Stomach smooth muscle (tissue), 2 donors: ENCODE measurements around the gene NEDD4.
"Not testable (repeated sequence)": the region's sequence is repeated elsewhere in the genome, so short reads cannot be mapped to it uniquely, and the experiment has no call there.

Experiments
- H3K27ac ChIP-seq: one replicate; pipeline ENCODE4 v1.7.0; 2013; ENCODE audit warnings: mild to moderate bottlenecking, low read length, inconsistent platforms
- H3K27me3 ChIP-seq, 2 donors: one replicate each; pipeline ENCODE4 v1.7.0; 2013; ENCODE audit warnings: low read length in 2 of 2; ENCODE audit not compliant: insufficient read depth in 2 of 2, control insufficient read depth in 1 of 2
- H3K36me3 ChIP-seq, 2 donors: one replicate each; pipeline ENCODE4 v1.7.0; 2013; ENCODE audit warnings: low read length in 2 of 2; ENCODE audit not compliant: control insufficient read depth in 2 of 2, insufficient read depth in 2 of 2
- H3K4me1 ChIP-seq: one replicate; pipeline ENCODE4 v1.7.0; 2013; ENCODE audit warnings: low read length; ENCODE audit not compliant: control insufficient read depth, insufficient read depth
- H3K4me3 ChIP-seq, 2 donors: one replicate each; pipeline ENCODE4 v1.7.0; 2013; ENCODE audit warnings: low read length in 2 of 2
- H3K9ac ChIP-seq, 2 donors: one replicate each; pipeline ENCODE4 v1.7.0; 2013; ENCODE audit warnings: low read length in 2 of 2, mild to moderate bottlenecking in 1 of 2
- H3K9me3 ChIP-seq, 2 donors: one replicate each; pipeline ENCODE4 v1.7.0; 2013; ENCODE audit warnings: low read length in 2 of 2; ENCODE audit not compliant: control insufficient read depth in 2 of 2
- donor health status: healthy.
- donor health status: Pancreatic carcinoma.

NEDD4 gene

DNA sequence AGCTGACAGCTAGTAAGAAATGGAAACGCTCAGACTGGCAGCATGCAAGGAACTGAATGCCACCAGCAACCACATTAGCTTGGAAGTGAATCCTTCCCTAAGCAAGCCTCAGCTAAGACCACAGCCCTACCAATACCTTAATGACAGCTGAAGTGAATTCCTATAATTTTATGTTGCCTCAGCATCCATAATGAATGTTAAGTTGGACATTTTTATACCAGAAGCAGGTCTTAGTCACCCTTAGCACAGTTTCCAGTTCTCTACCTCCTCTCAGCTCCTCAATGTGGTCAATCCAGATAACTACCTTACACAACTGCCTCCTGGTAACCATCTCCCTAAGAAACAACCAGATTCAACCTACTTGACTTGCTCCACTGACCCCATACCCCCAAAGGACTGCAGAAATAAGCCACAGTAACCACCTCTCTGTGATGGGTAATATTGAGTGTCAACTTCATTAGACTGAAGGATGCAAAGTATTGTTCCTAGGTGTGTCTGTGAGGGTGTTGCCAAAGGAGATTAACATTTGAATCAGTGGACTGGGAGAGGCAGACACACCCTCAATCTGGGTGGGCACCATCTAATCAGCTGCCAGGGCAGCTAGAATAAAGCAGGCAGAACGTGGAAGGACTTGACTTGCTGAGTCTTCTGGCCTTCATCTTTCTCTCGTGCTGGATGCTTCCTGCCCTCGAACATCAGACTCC, 33.5 kb downstream of the NEDD4 start:
- Histone ChIP-seq H3K27me3 (no peaks in the 10 kb centered on the region), H3K9ac (no peak overlapping the region), H3K4me3 (no peak overlapping the region), H3K9me3 (no peaks in the 10 kb centered on the region), H3K27ac (no peak overlapping the region), H3K36me3 (no peaks in the 10 kb centered on the region), H3K4me1 (no peaks in the 10 kb centered on the region)

GRCh38 chr15:55958349-55958748, 35.1 kb downstream of the NEDD4 start:
- Histone ChIP-seq H3K27me3 (no peaks in the 10 kb centered on the region), H3K9me3 (no peaks in the 10 kb centered on the region), H3K36me3 (no peaks in the 10 kb centered on the region), H3K27ac (no peak overlapping the region), H3K4me3 (no peak overlapping the region), H3K9ac (no peak overlapping the region), H3K4me1 (no peaks in the 10 kb centered on the region)

GRCh38 chr15:55954862-55955605, 38.4 kb downstream of the NEDD4 start:
- H3K4me1 ChIP-seq = no peaks in the 10 kb centered on the region
- H3K9me3 ChIP-seq = no peaks in the 10 kb centered on the region
- H3K27me3 ChIP-seq = no peaks in the 10 kb centered on the region
- no peak overlapping the region for H3K4me3 ChIP-seq
- no peaks in the 10 kb centered on the region for H3K36me3 ChIP-seq
- no peak overlapping the region for H3K9ac ChIP-seq
- H3K27ac ChIP-seq = no peak overlapping the region

DNA sequence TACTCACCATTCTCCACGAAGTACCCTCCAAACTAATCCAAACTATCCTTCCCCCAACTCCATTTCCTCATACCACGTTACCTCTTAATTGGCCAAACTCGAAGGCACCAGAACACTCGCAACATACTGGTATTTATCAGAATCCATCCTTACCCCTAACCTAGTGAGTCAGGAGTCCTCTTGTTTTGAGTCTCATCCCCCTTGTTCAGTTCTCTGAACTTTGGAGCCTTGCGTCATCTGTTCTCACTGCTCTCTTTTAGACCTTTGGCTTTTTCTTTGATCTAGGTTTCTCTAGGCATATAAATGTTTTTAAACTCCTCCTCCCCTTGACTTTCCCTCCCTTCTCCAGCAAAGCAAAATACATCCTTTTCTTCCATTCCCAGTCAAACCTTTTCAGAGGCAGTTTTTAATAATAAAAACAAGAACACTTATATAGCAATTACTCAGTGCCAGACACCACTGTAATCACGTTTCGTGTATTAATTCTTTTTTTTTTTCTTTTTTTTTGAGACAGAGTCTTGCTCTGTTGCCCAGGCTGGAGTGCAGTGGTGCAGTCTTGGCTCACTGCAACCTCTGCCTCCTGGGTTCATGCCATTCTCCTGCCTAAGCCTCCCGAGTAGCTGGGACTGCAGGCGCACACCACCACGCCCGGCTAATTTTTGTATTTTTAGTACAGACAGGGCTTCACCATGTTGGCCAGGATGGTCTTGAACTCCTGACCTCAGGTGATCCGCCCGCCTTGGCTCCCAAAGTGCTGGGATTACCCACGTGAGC, 40.7 kb downstream of the NEDD4 start:
- not testable (repeated sequence) for H3K4me1 ChIP-seq, H3K36me3 ChIP-seq, H3K9ac ChIP-seq, H3K9me3 ChIP-seq, H3K4me3 ChIP-seq, H3K27me3 ChIP-seq, H3K27ac ChIP-seq

DNA sequence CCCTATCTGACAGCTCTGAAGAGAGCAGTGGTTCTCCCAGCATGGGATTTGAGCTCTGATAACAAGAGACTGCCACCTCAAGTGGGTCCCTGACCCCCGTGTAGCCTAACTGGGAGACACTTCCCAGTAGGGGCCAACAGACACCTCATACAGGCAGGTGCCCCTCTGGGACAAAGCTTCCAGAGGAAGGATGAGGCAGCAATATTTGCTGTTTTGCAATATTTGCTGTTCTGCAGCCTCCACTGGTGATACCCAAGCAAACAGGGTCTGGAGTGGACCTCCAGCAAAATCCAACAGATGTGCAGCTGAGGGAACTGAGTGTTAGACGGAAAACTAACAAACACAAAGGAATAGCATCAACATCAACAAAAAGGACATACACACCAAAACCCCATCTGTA, 48.8 kb downstream of the NEDD4 start:
- not testable (repeated sequence) for H3K36me3 ChIP-seq, H3K9ac ChIP-seq, H3K9me3 ChIP-seq, H3K27ac ChIP-seq, H3K27me3 ChIP-seq, H3K4me3 ChIP-seq, H3K4me1 ChIP-seq

DNA sequence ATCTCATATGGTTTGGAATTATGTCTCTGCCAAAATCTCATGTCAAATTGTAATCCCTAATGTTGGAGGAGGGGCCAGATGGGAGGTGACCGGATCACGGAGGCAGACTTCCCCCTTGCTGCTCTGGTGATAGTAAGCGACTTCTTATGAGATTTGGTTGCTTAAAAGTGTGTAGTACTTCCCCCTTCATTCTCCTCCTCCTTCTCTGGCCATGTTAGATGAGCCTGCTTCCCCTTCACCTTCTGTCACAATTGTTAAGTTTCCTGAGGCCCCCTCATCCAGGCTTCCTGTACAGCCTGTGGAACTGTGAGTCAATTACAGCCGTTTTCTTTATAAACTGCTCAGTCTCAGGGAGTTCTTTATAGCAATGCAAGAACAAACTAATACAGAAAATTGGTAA, 51.1 kb downstream of the NEDD4 start:
- no peak overlapping the region for H3K4me3 ChIP-seq
- H3K9ac ChIP-seq = no peak overlapping the region
- no peaks in the 10 kb centered on the region for H3K27me3 ChIP-seq
- H3K27ac ChIP-seq = no peak overlapping the region
- H3K4me1 ChIP-seq = no peaks in the 10 kb centered on the region
- H3K9me3 ChIP-seq = peaks cover 0 to 3% of the 10 kb centered on the region in 2 donors
- H3K36me3 ChIP-seq = peaks cover 0 to 6% of the 10 kb centered on the region in 2 donors

DNA sequence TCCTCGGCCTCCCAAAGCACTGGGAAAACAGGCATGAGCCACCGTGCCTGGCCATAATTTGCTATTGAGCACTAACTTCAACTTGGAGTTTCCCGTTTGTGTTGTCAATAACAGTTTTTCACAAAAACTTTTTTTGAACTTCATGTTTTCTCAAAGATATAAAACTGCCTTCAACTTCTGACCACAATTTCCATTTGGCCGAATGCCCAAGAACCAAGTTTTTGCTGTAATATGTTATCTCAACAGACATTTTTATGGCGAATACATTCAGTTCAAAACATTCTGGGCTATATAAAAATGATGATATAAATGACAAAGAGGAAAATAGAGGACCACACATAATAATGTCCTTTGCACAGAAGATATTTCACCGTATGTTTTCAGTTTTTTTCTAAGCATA, 56.4 kb downstream of the NEDD4 start:
- no peak overlapping the region for H3K27ac ChIP-seq
- peaks cover 0 to 3% of the 10 kb centered on the region in 2 donors for H3K9me3 ChIP-seq
- no peak overlapping the region for H3K4me3 ChIP-seq
- H3K4me1 ChIP-seq = no peaks in the 10 kb centered on the region
- no peaks in the 10 kb centered on the region for H3K27me3 ChIP-seq
- H3K36me3 ChIP-seq = peaks cover 0 to 6% of the 10 kb centered on the region in 2 donors
- no peak overlapping the region for H3K9ac ChIP-seq

- Histone ChIP-seq H3K4me3 (no peak overlapping the region), H3K9ac (no peak overlapping the region), H3K27ac (no peak overlapping the region), H3K9me3 (no peaks in the 10 kb centered on the region), H3K27me3 (no peaks in the 10 kb centered on the region), H3K36me3 (no peaks in the 10 kb centered on the region), H3K4me1 (no peaks in the 10 kb centered on the region)
Observed at GRCh38 chr15:55928955-55929354, 64.5 kb downstream of the NEDD4 start.

- Histone ChIP-seq H3K4me3 (no peak overlapping the region), H3K4me1 (no peaks in the 10 kb centered on the region), H3K27me3 (no peaks in the 10 kb centered on the region), H3K36me3 (no peaks in the 10 kb centered on the region), H3K27ac (no peak overlapping the region), H3K9me3 (no peaks in the 10 kb centered on the region), H3K9ac (no peak overlapping the region)
Observed at GRCh38 chr15:55921744-55922143, 71.7 kb downstream of the NEDD4 start.

DNA sequence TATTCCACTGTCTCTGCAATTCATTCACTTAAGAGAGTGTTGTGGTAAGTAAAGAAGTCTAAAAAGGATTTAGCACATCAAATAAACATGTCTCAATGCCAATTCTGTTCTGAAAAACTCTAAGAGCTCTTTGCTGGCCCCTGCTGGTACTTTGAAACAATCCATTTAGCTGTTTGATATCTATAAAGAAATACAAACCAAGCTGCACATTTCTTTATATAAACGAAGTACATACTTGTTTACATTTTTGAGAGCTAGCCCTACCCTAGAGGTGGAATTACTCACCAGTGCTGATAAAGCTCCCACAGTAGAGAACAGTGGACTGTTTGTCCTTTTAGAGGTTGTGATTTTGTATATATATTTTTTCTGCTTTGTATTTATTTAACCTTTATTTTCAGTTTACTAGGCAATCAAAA, 75.5 kb downstream of the NEDD4 start:
- Histone ChIP-seq H3K9me3 (no peaks in the 10 kb centered on the region), H3K9ac (no peak overlapping the region), H3K4me3 (no peak overlapping the region), H3K4me1 (no peaks in the 10 kb centered on the region), H3K36me3 (no peaks in the 10 kb centered on the region), H3K27me3 (no peaks in the 10 kb centered on the region), H3K27ac (no peak overlapping the region)
